Urothelium cell line (cell line): ENCODE measurements around the gene CD1D.
"Not testable (repeated sequence)": the region's sequence is repeated elsewhere in the genome, so short reads cannot be mapped to it uniquely, and the experiment has no call there.

Source experiments
- DNase-seq: peaks from one replicate; pipeline ENCODE4 v3.0.0; 2011; ENCODE audit warnings: low spot score, mixed read lengths
- FAIRE-seq: peaks from 2 replicates; lab custom pipeline; 2011; peaks lifted over from hg19 to GRCh38; lab: Jason Lieb, UNC

Gene CD1D

DNA sequence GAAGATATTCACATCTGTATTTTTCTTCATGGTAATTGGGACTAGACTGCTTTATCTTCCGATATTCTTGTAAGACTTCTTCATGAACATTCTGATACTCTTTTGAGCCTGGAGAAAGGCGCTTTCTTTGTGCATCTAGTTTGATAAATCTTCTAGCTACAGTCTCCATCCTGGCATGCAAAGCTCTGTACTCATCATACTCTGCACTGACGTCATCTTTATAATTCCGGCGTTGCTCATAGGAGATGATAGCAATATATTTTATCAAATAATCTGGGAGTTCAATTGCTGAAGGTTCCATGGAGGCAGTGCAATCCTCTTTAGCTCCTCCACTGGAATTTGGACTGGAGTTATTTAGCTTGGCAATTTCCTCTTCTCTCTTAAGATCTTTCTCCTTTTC lies 4.8 kb upstream of the CD1D start:
- not testable (repeated sequence) for FAIRE-seq, DNase-seq

DNA sequence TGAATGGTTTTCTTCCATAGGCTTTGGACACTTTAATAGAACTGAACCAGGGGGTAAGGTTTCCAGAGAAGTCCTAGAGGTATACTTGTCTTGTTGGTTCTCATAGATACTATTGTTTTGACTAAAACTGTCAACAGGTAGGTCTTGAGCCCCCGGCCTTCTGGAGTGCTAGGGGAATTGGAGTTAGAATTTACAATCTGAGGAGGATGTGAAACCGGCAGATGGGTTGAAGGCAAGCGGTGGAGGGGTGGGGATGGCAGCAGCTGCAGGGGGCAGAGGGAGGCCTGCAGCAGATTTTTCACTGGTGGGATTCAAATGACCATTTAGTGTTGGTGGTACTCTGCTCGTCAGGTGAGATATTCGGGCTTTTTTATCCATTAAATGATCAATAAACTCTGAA lies 4.3 kb upstream of the CD1D start:
- DNase-seq (no peak), FAIRE-seq (no peak)

DNA sequence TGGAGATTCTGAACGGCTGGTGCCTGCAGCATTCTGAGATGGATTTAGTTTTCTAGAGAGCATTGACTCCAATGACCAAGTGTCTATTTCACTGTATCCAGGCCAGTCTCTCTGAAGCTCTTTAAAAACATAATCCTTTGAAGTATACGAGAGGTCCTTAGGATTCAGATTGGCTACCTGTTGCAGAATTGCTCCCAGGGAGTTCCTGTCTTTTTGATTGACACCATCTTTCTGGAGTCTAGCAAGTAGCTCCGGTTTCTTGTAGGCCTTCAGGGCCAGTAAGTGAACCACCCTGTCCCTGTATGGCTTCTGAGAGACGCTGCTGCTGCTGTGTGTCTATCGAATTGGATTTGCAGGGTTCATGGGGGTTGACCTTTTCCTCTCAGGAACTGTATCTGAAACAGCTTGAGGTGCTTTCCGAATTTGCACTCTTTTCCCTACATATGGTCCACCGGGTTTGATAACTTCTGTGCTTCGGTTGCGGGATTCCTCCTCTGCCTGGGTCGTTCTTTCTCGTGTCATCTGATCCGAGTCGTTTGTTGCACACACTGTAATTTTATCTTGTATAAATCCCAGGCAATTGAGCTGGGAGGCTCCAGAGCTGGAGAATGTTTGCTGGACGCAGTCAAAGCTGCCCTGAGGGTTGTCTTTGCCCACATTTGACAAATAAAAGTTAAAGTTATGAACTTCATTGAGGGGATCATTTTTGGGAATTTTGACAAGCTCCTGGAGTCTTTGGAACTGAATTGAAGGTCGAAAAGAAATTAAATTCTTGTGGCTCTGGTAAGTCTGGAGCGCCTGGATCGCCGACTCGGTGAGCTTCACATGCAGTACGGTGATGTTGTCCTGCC lies 3.6 kb upstream of the CD1D start:
- not testable (repeated sequence) for FAIRE-seq

DNA sequence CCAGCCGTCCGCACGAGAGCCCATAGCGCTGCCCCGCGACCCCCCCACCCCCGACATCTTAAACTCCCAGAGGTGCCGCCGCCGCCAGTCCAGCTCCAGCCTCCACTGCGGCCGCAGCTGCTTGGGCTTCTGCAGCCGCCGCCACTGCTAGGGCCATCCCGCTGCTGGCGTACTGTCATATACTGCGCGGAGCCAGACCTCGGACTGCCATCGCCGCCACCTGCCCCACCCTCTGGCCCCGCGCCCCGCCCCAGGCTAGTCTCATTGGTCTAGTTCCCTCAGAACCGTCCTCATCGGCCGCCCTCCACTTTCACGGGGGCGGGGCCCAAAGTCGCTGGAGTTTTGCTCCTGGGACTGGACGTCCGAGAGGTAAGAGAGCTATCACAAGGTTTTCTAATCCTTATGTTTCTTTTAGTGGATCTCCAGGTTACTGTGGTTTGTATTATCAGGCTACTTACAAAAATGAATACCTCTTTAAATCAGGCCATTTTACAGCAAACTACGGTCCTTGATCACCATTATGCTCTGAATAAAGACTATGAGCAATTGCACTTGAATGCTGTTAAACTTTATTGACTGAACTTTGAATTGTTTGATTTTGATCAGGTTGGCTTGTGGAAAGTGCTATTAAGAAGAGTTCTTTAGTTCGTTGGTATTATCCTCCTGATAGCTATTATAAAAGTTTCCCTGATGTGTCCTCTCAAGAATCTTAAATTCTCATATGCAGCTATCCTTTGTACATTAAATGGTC lies 2.8 kb upstream of the CD1D start:
- FAIRE-seq: no peak

More for the DNA sequence above, 3.6 kb upstream of the CD1D start:
- not testable (repeated sequence) for DNase-seq

DNA sequence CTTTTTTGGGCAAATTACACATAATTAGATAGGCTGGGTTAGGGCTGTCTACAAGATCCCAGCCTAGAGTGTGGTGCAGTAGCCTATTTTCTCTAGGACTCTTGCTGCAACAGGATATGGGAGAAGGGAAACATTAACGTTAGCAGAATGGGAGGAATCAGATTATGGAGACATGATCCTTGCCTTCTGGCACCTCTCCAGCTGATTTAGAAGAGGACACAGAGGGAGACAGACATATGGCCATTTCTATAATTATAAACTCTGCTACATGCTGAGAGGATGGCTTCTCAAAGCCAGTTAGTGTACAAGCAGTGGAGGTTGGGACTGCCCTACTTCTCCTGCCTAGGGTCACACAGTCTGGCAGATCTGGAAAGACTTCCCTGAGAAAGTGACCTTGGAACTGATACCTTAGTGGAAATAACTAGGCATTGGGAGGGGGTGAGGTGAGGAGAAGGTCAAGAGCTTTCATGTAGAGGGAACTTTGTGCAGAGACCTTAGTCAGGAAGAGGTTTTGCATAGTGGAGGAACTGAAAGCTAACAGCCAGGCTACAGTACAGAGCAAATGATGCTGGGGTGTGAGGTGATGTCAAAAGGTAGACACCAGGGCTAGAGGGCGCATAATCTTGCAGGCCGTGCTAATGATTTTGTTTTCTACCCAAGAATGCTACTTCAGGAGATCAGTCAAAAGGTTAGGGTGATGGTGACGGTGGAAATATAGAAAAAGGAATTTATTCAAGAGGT lies 1.2 kb upstream of the CD1D start:
- FAIRE-seq: no peak

More for the DNA sequence above, 2.8 kb upstream of the CD1D start:
- no peak for DNase-seq

DNA sequence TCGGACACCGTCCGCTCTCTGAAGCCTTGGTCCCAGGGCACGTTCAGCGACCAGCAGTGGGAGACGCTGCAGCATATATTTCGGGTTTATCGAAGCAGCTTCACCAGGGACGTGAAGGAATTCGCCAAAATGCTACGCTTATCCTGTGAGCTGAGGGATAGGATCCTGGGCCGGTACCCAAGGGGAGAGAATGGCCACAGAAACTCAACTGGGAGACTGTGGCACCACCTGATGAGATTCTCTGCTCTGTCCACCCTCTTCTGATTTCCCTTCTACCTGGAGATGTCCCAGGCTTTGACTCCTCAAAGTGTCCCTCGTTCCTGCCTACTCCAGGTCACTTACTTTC lies 855 bp downstream of the CD1D start:
- DNase-seq (no peak), FAIRE-seq (no peak)

More for the DNA sequence above, 1.2 kb upstream of the CD1D start:
- DNase-seq: no peak

DNA sequence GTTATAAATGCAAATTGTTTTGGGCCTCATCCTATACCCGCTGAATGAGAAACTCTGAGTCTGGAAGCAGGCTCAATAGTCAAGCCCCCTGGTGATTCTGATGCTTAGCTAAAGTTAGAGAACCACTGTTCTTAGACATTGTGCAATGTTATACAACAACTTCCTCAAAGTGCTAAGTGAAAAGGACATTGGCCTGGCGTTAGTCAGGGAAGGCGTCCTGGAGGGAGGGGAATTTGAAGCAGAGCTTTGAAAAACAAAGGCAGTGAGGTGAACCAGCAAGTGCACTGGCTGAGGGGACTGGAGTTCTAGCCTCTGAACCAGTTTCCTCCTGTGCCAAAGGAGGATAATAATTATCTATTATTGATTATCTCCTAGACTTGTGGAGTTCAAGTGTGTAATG lies 5.1 kb downstream of the CD1D start:
- no peak for FAIRE-seq

DNA sequence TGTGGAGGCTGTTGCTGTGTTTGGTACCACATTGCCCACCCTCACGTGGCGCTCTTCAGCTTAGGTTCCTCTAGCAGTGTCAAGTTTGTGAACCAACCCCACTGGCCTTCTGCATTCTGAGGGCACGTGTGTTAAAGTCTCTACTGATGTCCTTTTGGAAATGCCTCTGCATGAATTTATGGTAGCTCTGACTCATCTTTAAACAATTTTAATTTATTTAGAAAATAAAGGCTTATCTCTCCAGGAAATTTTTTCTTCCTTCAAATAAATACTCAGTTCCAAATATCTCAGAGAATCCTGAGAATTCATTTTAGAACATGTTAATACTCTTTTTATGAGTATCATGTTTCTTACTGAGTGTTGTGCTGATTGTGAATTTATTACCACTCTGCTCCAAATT lies 5.5 kb downstream of the CD1D start:
- DNase-seq (no peak), FAIRE-seq (no peak)

More for the DNA sequence above, 5.1 kb downstream of the CD1D start:
- no peak for DNase-seq

DNA sequence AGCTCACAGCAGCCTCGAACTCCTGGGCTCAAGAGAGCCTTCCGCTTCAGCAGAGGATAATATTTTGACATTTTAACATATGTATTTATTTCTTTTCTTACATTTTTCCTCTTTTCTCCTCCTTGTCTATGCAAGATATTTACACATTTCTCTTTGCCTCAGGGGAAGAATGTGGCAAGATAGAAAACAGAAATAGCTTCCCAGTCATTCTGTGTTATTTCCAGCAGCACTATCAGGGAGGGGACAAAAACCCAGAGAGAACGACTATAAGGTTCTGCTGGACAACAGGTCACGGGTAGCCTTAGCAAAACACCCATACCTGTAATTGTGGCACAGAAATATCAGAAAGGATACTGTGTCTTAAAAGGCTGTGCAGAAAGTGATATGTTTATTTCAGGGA lies 7.9 kb downstream of the CD1D start:
- no peak for FAIRE-seq
- no peak for DNase-seq

DNA sequence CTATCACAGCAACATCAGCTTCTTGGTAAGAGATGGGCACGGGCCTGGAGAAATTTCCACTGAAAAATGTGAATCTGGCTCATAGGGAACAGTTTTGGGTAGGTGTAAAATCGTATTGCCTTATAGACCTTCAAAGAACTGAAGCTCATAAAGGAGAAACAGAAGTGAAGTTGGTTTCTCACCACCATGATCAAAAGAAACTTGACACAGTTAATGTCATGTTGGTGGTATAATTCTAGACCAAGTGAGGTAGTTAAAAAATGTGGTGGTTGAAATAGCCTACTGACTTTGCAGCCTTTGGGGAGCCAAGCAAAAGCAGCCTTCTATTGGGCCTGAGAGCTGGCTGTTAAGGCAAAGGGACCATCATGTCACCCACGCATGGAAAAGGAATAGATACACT lies 8.9 kb downstream of the CD1D start:
- DNase-seq: no peak
- no peak for FAIRE-seq

DNA sequence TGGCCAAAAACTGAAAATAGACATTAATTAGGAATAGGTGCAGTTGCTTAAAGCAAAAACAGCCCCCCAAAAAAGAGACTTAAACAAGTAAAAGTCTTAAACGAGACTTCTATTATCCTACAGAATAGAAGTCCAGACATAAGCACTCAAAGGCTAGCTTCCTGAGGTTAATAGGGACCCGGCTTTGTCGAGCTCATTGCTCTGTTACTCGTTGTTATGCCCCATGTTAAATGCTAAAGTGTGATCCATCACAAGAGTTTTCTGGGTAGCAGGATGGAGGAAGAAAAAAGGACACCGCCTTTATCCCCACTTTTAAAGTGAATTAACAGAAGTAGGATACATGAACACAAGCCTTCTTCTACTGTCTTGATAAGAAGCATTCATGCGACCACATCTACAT lies 10.6 kb downstream of the CD1D start:
- FAIRE-seq (no peak), DNase-seq (no peak)

DNA sequence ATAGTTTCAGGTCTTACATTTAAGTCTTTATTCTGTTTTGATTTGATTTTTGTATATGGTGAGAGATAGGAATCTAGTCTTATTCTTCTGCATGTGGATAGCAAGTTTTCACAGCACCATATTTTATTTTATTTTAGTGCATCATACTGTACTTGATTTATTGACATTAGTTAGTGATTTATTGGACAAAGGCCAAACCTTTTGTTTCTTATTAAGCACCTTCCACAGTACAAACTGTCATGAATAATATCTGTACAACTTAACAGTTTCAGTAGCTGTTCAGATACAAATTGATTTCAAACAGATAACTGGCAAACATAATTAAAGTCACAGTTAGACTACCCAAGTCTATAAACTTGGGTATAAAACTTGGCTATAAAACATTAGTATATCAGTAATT lies 15.8 kb downstream of the CD1D start:
- FAIRE-seq: no peak
- DNase-seq: no peak

DNA sequence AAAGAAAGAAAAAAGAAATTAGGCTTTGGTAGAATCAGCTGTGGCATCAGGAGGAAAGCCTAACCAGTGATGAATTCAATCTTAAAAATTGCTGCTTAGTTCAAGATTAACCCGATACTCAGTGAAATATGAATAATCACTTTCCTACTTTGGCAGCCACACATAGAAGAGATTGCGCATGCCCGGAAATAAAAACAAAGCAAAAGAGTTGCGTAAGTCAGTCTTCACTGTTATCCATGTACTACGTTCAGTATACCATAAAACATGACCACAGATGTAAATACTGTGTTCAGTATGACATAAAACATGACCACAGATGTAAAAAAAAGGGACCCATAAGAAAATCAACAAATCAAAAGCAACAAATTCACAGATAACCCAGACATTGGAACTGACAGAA lies 19.2 kb downstream of the CD1D start:
- no peak for FAIRE-seq
- DNase-seq: no peak

DNA sequence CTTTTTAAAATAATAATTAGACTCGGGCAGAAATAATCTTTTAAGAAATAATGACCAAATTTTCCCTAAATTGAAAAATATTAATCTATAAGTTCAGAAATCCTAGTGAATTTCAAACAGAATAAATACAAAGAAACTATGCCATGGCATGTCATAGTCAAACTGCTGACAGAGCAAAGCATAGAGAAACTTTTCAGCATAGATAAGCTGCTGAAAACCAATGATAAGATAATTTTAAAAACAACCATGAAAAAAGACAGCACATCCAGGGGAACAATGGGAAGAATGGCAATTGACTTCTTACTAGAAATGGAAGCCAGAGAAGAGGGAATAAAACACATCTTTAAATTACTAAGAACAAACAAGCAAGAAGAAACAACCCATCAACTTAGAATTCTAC lies 19.8 kb downstream of the CD1D start:
- FAIRE-seq (no peak), DNase-seq (no peak)

DNA sequence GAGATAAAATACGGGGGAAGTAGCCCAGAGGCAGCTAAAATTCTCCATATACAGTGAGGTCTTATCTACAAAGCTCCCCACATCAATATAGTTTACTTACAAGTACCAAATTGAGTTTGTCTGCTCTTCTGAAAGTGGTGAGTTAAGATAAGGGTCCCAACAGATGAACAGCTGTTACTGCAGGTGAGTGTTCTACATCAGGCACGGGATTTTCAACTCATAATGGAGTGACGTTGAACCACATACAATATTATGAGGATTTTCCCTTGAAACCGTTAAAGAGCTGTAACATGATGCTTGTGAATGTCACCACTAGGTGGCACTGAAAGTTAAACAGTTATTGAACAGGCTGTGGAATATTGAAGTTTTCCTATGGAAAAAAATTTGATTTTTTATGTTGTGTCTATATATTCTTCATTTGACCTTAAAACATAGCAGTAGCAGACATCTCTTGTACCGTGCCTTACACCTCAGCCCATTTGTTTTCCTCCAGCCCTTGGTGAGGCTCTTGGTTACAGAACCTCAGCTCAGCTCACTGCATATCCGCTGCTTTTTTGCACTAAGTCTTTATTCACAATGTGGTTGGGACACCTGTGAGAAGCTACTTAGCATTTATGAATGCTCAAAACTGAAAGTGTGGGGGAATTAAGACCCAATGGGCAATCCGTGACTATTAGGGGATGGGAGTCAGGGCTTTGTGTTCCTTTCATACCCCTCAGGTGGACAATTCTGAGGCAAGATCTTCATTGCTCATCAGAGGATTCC lies 23.2 kb downstream of the CD1D start:
- DNase-seq (no peak), FAIRE-seq (peak; percentile 50)

DNA sequence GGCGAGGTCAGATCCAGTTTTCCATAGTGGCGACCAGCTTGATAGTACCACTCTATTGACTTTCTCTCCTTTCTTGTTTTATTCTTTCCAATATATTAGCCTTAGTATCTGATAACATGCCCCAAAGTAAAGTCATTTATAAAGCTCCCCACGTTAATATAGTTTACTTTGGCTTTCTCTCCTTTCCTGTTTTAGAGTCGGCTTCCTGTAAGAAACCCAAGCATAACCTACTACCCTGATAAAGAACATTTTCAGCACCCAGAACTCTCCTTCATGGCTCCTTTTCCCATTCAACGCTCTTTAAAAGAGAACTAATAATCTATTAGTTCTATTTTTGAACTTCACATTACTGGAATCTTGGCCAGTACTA lies 23.7 kb downstream of the CD1D start:
- no peak for FAIRE-seq

DNA sequence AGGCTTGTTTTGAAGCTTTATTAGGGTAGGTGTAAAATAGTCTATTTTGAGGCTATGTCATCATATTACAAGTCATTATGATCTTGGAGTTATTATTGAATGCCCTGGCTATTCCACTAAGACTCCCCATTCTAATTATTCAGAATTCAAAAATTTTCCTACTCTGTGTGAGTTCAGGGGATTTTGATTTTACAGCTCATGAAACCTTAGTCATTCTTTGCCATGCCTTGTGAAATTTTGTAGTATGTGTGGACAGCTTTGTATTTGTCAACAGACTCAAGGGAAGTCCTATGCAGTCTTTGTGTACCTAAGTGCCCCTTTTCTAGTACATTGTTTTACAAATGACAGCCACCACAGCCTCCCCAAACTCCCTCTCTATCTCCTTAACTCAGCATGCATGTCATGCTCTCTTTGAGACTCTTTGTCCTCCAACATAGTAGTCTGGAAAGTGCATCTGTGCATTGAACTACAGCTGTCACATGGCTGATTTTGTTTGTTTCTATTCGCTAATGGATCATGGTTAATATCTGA lies 28.0 kb downstream of the CD1D start:
- no peak for FAIRE-seq

More for the DNA sequence above, 23.7 kb downstream of the CD1D start:
- DNase-seq: no peak

DNA sequence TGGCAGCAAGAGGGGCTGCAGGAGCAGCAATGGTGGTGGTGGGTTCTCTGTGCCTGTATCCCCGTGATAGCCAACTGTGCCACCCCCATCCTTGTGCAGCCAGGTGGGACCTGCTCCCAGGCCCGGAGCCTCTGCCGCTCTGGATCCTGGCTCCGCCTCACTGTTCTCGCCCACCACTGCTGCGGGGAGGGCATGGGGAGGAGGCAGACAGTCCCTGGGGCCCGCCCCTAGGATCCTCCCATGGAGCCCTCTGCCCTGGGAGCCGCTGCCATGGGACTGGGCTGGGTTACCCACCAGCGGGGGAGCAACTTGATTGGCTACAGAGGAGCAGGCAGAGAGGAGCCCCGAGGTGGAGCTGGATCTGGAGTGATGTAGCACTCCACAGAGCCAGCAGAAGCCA lies 31.6 kb downstream of the CD1D start:
- no peak for DNase-seq
- FAIRE-seq: no peak

More for the DNA sequence above, 28.0 kb downstream of the CD1D start:
- DNase-seq: no peak

DNA sequence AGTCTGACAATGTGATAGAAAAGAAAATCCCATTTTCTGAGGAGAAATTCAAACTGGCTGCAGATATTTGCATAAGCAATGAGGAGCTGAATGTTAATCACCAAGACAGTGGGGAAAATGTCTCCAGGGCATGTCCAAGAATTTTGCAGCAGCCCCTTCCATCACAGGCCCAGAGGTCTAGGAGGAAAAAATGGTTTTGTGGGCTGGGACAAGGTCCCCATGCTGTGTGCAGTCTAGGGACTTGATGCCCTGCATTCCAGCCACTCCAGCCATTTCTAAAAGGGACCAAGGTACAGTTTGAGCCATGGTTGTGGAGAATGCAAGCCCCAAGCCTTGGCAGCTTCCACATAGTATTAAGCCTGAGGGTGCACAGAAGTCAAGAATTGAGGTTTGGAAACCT lies 42.8 kb downstream of the CD1D start:
- FAIRE-seq, DNase-seq: not testable (repeated sequence)

DNA sequence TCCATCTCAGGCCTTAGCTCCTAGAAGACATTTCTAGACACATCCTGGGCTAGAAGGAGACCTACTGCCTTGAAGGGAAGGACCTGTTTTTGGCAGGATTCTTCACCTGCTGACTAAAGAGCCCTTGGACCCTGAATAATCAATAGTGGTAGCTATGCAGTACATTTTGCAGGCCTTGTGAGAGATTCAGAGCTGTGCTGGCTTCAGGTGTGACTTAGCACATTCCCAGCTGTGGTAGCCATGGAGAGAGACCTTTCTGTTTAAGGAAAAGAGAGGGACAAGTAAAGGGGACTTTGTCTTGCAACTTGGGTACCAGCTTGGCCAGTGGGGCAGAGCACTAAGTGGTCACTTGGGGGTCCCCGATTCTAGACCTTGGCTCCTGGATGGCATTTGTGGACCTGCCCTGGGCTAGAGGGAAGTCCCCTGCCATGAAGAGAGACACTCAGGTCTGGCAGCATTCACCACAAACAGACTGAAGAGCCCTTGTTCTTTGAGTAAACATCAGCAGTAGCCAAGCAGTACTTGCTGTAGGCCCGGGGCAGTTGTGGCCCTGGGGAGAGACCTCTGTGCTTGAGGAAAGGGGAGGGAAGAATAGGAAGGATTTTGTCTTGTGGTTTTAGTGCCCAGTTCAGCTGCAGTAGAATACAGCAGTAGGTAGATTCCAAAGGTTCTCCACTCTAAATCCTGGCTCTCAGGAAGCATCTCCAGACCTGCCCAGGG lies 47.4 kb downstream of the CD1D start:
- no peak for FAIRE-seq

More for the DNA sequence above, 47.4 kb downstream of the CD1D start:
- DNase-seq: no peak
